ENCODE results near the gene PRM1. TPM values are rescaled to one million over a fixed set of nuclear protein-coding genes. Genes with fewer than 3 reads are reported as not detected.

The PRM1 gene
- total and polyA plus RNA-seq, 2 of the 13 experiments (the other 11 are each of a cell fraction or from before 2014, with no cell fraction given): not detected

DNA sequence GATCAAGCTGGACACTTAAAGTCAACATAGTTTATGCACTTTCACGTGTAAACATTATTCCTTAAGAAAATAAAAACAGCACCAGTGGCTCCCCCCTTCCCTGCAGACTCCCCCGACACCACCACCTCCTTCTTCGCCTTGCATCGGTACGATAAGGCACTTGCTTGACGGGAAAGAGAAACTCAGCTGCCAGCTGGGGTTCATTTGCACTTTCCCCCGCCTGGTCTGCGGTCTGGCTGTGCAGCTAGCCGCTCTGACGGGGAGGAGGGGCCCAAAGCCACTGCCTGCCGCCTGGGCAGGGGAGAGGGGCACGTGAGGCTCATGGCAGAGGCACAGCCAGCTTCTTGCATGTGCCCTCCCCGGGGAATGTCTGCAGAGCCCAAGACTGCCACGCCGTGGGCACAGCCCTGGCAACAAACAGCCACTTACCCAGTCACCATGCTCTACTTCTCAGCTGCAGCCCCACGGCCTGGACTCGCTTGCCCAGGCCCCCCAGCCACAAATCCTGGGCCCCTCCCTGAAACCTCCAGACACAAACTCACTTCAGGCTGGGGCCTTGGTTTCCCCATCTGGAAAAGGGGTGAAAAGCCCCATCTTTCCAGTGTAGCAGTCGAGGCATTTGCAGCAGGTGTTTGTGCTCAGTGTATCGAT lies 16.5 kb upstream of the PRM1 start (continued):
- peak in 1 of 2 experiments; percentile 31; a peak in 1 of 4 replicates for TF ChIP-seq EP300 (IDR thresholded peaks at IDR 0.05; ENCODE audit: low read depth in 2 of 2, low read length in 2 of 2)
- TF ChIP-seq EP300 (CRISPR knock-in tag; IDR thresholded peaks at IDR 0.05; ENCODE audit: borderline replicate concordance): no peak; the same call in 1 of the 2 replicates
- no peak for TF ChIP-seq ZNF615 (CRISPR knock-in tag; IDR thresholded peaks at IDR 0.05; ENCODE audit: borderline replicate concordance)
- TF ChIP-seq, protein P1, sequence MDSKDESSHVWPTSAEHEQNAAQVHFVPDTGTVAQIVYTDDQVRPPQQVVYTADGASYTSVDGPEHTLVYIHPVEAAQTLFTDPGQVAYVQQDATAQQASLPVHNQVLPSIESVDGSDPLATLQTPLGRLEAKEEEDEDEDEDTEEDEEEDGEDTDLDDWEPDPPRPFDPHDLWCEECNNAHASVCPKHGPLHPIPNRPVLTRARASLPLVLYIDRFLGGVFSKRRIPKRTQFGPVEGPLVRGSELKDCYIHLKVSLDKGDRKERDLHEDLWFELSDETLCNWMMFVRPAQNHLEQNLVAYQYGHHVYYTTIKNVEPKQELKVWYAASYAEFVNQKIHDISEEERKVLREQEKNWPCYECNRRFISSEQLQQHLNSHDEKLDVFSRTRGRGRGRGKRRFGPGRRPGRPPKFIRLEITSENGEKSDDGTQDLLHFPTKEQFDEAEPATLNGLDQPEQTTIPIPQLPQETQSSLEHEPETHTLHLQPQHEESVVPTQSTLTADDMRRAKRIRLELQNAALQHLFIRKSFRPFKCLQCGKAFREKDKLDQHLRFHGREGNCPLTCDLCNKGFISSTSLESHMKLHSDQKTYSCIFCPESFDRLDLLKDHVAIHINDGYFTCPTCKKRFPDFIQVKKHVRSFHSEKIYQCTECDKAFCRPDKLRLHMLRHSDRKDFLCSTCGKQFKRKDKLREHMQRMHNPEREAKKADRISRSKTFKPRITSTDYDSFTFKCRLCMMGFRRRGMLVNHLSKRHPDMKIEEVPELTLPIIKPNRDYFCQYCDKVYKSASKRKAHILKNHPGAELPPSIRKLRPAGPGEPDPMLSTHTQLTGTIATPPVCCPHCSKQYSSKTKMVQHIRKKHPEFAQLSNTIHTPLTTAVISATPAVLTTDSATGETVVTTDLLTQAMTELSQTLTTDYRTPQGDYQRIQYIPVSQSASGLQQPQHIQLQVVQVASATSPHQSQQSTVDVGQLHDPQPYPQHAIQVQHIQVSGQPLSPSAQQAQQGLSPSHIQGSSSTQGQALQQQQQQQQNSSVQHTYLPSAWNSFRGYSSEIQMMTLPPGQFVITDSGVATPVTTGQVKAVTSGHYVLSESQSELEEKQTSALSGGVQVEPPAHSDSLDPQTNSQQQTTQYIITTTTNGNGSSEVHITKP (CRISPR knock-in tag; IDR thresholded peaks at IDR 0.05; ENCODE audit: low read depth): no peak
- no peak for TF ChIP-seq ZNF354B (CRISPR knock-in tag; IDR thresholded peaks at IDR 0.05)
- TF ChIP-seq, protein P2, sequence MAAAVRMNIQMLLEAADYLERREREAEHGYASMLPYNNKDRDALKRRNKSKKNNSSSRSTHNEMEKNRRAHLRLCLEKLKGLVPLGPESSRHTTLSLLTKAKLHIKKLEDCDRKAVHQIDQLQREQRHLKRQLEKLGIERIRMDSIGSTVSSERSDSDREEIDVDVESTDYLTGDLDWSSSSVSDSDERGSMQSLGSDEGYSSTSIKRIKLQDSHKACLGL (CRISPR knock-in tag; IDR thresholded peaks at IDR 0.05): 0 out of 2 replicates have a peak, but pooled peaks have one; percentile 32
- TF ChIP-seq ARNT (IDR thresholded peaks at IDR 0.05): no peak
- TF ChIP-seq TMF1 (CRISPR knock-in tag; IDR thresholded peaks at IDR 0.05; ENCODE audit: low read depth): peak; percentile 79
- TF ChIP-seq ZNF468 (CRISPR knock-in tag; IDR thresholded peaks at IDR 0.05): 0 out of 2 replicates have a peak, but pooled peaks have one; percentile 18
- no peak for TF ChIP-seq MAZ (IDR thresholded peaks at IDR 0.05; ENCODE audit: borderline replicate concordance, low read depth, low read length)
- TF ChIP-seq MAZ (CRISPR knock-in tag; IDR thresholded peaks at IDR 0.05; ENCODE audit: low read depth): peak; percentile 84
- TF ChIP-seq, protein P3, sequence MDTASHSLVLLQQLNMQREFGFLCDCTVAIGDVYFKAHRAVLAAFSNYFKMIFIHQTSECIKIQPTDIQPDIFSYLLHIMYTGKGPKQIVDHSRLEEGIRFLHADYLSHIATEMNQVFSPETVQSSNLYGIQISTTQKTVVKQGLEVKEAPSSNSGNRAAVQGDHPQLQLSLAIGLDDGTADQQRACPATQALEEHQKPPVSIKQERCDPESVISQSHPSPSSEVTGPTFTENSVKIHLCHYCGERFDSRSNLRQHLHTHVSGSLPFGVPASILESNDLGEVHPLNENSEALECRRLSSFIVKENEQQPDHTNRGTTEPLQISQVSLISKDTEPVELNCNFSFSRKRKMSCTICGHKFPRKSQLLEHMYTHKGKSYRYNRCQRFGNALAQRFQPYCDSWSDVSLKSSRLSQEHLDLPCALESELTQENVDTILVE (CRISPR knock-in tag; IDR thresholded peaks at IDR 0.05): no peak
- TF ChIP-seq HDAC2 (CRISPR knock-in tag; IDR thresholded peaks at IDR 0.05): peak; percentile 84
- TF ChIP-seq, protein P4, sequence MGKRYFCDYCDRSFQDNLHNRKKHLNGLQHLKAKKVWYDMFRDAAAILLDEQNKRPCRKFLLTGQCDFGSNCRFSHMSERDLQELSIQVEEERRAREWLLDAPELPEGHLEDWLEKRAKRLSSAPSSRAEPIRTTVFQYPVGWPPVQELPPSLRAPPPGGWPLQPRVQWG (CRISPR knock-in tag; IDR thresholded peaks at IDR 0.05; ENCODE audit: borderline replicate concordance, low read depth): no peak
- no peak for TF ChIP-seq ZBTB3 (CRISPR knock-in tag; IDR thresholded peaks at IDR 0.05; ENCODE audit: borderline replicate concordance, low read depth)
- TF ChIP-seq ZNF761 (CRISPR knock-in tag; conservative IDR thresholded peaks at IDR 0.05): no peak
- TF ChIP-seq ZNF687 (CRISPR knock-in tag; IDR thresholded peaks at IDR 0.05): peak; percentile 100
- 0 out of 2 replicates have a peak, but pooled peaks have one; percentile 15 for TF ChIP-seq ZKSCAN8 (CRISPR knock-in tag; IDR thresholded peaks at IDR 0.05; ENCODE audit: borderline replicate concordance)
- TF ChIP-seq NR2F1 (CRISPR knock-in tag; IDR thresholded peaks at IDR 0.05): no peak
